Thoracic aorta (tissue), 2 donors: ENCODE results near the gene VASP. TPM values are rescaled to one million over a fixed set of nuclear protein-coding genes. Genes with fewer than 3 reads are reported as not detected.

Source experiments
- ATAC-seq: fragments of 150-250 bp; one replicate; pipeline ENCODE4 v1.8.0; 2017; ENCODE audit warnings: low read depth; ENCODE audit not compliant: insufficient number of reproducible peaks, low FRiP score
- DNase-seq: peaks from one replicate; pipeline ENCODE4 v3.0.0-alpha.2; 2020; ENCODE audit warnings: low spot score
- H3K27ac ChIP-seq, 2 donors: fragments of 200-600 bp; sonication (generic); 1 replicate in 1 of 2; 2 replicates in 1 of 2; pipeline ENCODE4 v1.5.1; 2016; ENCODE audit warnings: mild to moderate bottlenecking in 2 of 2, moderate library complexity in 2 of 2
- H3K27me3 ChIP-seq: fragments of 200-600 bp; sonication (generic); replicated peaks from 2 replicates; pipeline ENCODE4 v1.6.0; 2016; ENCODE audit warnings: mild to moderate bottlenecking; ENCODE audit not compliant: insufficient read depth
- H3K36me3 ChIP-seq: fragments of 200-600 bp; sonication (generic); one replicate; pipeline ENCODE4 v1.5.1; 2016
- H3K4me1 ChIP-seq, 2 donors: fragments of 200-600 bp; sonication (generic); 1 replicate in 1 of 2; 2 replicates in 1 of 2; pipeline versions ENCODE4 v1.5.1 to v1.6.0; 2016; ENCODE audit warnings: low read depth in 2 of 2, mild to moderate bottlenecking in 1 of 2; ENCODE audit not compliant: control insufficient read depth in 1 of 2
- H3K4me3 ChIP-seq: fragments of 200-600 bp; sonication (generic); 2 replicates; pipeline ENCODE4 v1.5.1; 2016; ENCODE audit warnings: mild to moderate bottlenecking
- H3K9me3 ChIP-seq: fragments of 200-600 bp; sonication (generic); 2 replicates; pipeline ENCODE4 v1.5.1; 2016
- CTCF ChIP-seq: fragments of 200-600 bp; sonication (generic); IDR thresholded peaks from one replicate; pipeline ENCODE4 v1.5.1; 2019; ENCODE audit warnings: antibody characterized with exemption
- total RNA-seq, 2 donors: library from RNA; depleted of rRNA; stranded (reverse); fragments of >200 nt; gene quantifications; one replicate each; pipeline versions ENCODE4 v1.1.0 to v1.2.3, GENCODE V29; 2016

The VASP gene
- total RNA-seq, 2 donors from 2014 or later, result 208 to 287 TPM

- H3K27me3 ChIP-seq, result no peaks in the 10 kb centered on the region
- H3K4me1 ChIP-seq, result no peaks in the 10 kb centered on the region
- H3K36me3 ChIP-seq, result no peaks in the 10 kb centered on the region
- H3K27ac ChIP-seq, result no peak overlapping the region
- H3K4me3 ChIP-seq, result no peak overlapping the region
- DNase-seq (no peak), ATAC-seq (no peak)
- no peaks in the 10 kb centered on the region for H3K9me3 ChIP-seq
- no peak for TF ChIP-seq CTCF
Observed at GRCh38 chr19:45575216-45575615, 67.9 kb downstream of the VASP start.

Other genes with a start within 250 kb of the VASP start
- gene CKM, start 184.6 kb upstream of the VASP start, total RNA-seq, result 1 to 10 TPM in 1 of 2 donors, under 1 TPM in 1; 0.85 to 3.0 TPM
- gene KLC3, start 166.7 kb upstream of the VASP start, total RNA-seq, result not detected
- gene ERCC2, start 136.9 kb upstream of the VASP start, total RNA-seq, result 10 to 100 TPM; 11.6 to 18.3 TPM
- gene PPP1R13L, start 102.4 kb upstream of the VASP start, total RNA-seq, result 100 to 1,000 TPM in 1 of 2 donors, 10 to 100 TPM in 1; 51.2 to 112 TPM
- gene POLR1G, start 100.8 kb upstream of the VASP start, total RNA-seq, result 1 to 10 TPM; 2.2 to 9.9 TPM
- 100 to 1,000 TPM in 1 of 2 donors, 10 to 100 TPM in 1; 99.8 to 224 TPM for gene ERCC1, start 83.6 kb upstream of the VASP start, total RNA-seq
- 100 to 1,000 TPM; 126 to 587 TPM for gene FOSB, start 39.5 kb upstream of the VASP start, total RNA-seq
- 10 to 100 TPM; 16.0 to 22.6 TPM for gene RTN2, start 10.4 kb upstream of the VASP start, total RNA-seq
- gene PPM1N, start 9.0 kb upstream of the VASP start, total RNA-seq, result 1 to 10 TPM; 3.5 to 6.6 TPM
- 10 to 100 TPM in 1 of 2 donors, 1 to 10 TPM in 1; 8.4 to 13.1 TPM for gene OPA3, start 77.3 kb downstream of the VASP start, total RNA-seq
- 1 to 10 TPM; 5.1 to 6.6 TPM for gene GPR4, start 94.7 kb downstream of the VASP start, total RNA-seq
- gene EML2, start 131.9 kb downstream of the VASP start, total RNA-seq, result 10 to 100 TPM; 21.7 to 34.8 TPM
- gene GIPR, start 160.7 kb downstream of the VASP start, total RNA-seq, result under 1 TPM in 1 of 2 donors, not detected in 1; 0.14 TPM
- gene SNRPD2, start 184.5 kb downstream of the VASP start, total RNA-seq, result 10 to 100 TPM; 65.7 to 70.1 TPM
- 1 to 10 TPM; 4.6 to 8.8 TPM for gene QPCTL, start 185.2 kb downstream of the VASP start, total RNA-seq
- 10 to 100 TPM in 1 of 2 donors, 1 to 10 TPM in 1; 9.9 to 15.0 TPM for gene FBXO46, start 223.4 kb downstream of the VASP start, total RNA-seq
- not detected for gene MEIOSIN, start 226.0 kb downstream of the VASP start, total RNA-seq